OCI-M2 (cell line): ENCODE results near the gene VAV3.
"Not testable (repeated sequence)": the region's sequence is repeated elsewhere in the genome, so short reads cannot be mapped to it uniquely, and the experiment has no call there.

Source experiments
- DNase-seq: peaks from one replicate; lab custom pipeline; 2025; ENCODE audit not compliant: unreplicated experiment; lab: John Stamatoyannopoulos, UW

The VAV3 gene

DNA sequence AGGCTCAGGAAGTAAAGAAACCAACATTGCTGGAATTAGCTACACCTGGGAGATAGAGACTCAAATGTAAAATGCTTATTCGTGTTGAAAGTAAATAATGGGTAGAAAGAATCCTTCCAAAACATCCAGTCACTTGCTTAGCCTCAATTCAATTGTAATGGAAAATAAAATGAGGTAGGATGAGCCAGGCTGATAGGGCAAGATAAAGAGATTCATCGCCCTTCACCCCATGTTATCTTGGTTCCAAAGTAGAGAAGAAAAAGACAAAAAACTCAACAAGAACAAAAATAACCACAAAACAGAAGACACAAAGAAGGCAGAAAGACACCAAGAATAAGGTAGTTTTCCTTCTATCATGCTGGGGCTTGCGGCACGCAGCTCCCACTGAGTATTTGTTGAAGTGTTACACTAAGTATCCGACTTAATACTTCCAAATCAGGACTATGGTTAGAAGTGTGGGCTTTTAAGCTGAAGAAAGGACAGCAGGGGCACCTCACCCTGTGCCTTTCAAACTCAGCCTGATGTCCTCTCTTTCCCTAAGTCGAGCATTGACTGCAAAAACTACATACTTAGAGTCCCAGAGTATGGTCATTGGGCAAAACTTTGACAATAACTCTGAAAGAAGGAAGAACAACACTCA, 202.1 kb downstream of the VAV3 start:
- DNase-seq: no peak

DNA sequence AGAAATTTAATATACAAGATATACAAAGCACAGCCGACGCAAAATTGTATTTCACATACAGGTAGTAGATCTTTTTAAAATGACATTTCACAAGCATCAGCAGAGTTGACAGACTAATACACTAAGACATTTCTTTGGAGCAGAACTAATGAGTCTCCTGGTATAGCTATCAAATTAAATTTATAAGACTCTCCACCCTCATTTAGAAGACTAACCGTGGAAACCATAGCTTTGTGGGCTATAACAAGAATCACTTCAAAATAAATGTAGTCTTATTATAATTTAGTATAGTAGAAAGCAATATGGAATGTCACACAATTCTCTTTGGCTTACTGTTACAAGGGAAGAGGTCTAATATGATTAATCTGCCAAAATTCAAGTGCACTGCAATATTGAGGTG, 204.9 kb downstream of the VAV3 start:
- no peak for DNase-seq

DNA sequence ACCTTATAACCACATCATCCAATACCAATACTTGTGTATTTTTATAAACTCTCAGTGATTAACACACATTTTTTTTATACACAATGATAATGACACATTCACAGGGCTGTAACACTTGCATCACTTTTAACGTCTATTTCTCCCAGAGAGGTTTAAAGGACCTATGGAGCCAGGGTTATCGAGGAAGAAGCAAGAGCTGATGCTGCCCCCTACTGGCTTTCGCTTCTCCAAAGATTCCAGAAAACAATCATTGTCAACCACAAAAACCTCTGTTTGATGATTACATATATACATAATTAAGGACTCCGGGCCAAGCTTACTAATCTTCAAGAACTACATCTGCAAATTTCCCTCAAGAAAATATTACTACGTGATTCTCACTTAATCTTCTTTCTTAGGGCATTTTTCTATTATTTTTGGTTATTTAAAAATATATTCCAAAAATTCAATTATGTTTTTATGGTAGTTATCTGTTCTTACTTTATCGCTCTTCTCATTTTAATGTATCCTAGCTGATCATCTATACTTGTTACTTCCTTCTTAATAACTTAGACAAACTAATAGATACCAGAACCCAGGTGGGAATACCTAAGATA, 214.5 kb downstream of the VAV3 start:
- peak; percentile 50 for DNase-seq

DNA sequence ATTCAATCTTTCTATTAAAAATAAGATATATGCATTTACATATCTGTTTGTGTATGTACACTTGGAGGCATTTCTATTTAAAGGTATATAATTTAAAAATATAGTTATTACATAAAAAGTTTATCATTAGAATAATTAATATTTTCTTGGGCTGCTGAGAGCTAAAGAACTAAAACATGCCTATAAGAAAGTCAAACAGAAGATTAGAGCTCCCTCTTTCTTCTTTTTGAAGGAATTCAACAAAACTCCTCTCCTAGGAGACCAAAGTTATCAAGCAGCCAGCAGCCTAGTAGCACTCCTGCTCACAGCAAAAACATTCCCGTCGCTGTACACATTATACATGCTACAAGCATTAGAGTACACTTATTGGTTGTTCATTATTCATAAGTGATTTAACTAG, 216.4 kb downstream of the VAV3 start:
- no peak for DNase-seq

DNA sequence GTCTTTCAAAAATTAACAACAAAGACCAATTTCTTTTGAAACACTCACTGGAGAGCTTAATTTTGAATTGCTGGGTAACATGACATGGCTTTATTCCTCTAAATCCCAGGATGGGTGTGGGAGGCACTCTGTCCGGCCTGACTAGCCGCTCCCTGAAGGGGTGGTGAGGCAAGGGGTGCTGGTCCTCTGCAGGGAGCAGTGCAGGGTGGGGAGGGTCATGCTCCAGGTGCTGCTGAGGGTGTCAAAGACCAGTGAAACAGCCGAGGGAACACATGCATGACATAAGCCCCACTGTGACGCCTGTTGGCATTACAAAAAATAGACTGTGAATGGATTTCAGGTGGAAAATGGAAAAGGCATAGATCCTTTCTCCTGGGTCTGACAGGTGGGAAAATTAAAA, 223.7 kb downstream of the VAV3 start:
- DNase-seq: no peak

DNA sequence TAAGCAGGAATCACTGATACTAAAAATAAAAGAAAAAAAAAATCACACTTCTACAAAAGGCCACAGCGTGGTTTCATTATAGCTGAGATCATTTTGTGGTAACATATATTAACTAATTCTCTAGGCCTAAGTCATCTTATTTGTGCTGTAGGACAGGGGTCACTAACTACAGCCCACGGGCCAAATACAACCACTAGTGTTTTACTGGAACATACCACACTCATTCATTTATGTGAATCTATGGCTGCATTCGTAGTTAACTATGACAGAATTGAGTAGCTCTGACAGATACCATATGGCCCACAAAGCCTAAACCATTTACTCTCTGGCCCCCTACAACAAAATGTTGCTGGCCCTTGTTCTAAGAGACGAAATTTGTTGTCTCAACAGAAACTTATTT, 224.4 kb downstream of the VAV3 start:
- no peak for DNase-seq

DNA sequence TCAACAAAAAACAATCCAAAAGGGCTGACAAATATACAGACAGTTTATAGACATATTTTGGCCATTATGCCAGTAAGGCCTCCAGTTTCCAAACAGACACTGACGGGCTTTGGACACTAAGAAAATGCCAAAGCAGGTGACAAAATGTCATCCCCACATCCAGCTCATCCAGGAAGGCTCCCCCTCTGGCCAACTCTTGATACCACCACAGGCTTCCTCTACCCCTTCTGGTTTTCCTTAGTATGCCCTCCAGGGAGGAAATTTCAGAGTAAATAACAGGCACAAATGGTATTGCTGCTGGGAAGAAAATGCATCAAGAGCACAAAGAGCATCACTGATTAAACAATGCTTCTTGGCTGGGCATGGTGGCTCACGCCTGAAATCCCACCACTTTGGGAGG, 225.3 kb downstream of the VAV3 start:
- no peak for DNase-seq

DNA sequence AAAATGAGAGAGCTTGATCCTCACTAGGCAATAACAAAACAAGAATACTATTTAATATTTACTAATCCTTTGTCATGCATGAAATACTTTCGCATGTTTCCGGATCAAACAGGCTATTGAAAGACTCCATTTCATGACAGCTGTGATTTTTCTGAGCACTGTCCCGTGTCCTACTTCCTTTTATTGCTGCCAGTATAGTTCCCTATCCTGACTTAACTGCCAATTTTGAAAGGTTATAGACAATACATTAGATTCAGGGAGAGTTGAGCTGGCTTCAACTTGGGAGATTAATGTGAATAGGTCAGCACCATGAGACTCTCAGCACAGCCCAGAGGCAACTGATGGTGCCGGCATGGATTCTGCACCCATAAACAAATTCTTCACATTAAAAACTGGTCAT, 225.8 kb downstream of the VAV3 start:
- DNase-seq: no peak

DNA sequence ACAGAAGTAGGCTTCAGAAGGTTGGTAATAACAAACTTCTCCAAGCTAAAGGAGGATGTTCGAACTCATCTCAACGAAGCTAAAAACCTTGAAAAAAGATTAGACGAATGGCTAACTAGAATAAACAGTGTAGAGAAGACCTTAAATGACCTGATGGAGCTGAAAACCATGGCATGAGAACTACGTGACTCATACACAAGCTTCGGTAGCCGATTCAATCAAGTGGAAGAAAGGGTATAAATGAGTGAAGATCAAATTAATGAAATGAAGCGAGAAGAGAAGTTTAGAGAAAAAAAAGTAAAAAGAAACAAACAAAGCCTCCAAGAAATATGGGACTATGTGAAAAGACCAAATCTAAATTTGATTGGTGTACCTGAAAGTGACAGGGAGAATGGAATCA, 231.6 kb downstream of the VAV3 start:
- DNase-seq: not testable (repeated sequence)

DNA sequence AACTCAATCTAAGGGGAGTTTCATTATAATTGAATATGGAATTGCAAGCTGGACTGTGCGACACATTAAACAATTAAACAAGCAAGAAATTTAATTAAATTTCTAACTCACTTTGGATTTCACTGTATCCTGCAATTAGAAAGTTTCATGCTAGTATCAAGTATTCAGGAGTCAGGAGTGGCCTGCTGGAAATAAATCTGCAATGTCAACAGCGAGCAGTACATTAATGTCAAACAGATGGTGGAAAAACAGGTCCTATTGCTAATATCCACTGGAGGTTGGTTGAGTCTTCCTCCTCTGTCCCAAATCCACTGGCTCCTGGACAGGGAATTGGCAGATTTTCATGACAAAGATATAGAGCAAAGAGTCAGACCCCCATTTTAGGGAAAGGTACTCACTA, 237.1 kb downstream of the VAV3 start:
- DNase-seq: no peak

DNA sequence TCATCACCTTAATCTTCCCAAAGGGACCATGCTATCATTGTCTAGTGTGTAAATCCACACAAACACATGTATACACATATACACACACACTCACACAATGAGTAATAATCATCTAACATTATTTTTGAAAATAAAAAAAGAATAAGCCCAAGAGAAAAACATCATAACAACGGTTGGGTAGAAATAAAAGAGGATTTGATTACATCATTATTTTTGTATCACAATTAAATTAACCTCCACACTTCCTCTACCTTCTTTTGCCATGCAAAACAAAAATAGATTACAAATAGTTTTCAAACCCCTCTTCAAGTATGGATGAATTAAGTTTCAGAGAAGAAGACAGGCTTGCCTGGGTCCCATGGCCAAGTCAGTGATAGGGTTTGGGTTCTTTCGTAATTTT, 238.1 kb downstream of the VAV3 start:
- DNase-seq: no peak

DNA sequence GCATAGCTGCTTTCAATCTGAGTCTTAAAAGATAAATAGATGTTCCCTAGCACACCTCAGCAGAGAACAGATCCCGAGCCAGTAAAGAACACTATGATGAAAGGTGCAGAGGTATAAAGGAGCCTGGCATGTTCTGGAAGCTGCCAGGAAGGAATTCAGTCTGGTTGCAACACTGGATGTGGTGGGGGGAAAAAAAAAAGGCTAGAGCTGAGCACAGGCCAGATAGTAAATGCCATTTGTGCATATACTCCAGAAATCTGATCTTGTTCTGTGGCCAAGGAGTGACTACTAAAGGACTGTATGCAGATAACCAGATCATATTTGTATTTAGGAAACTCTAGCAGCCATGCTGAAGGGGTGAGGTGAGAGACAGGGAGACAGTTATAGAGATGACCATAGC, 240.3 kb downstream of the VAV3 start:
- DNase-seq: no peak

DNA sequence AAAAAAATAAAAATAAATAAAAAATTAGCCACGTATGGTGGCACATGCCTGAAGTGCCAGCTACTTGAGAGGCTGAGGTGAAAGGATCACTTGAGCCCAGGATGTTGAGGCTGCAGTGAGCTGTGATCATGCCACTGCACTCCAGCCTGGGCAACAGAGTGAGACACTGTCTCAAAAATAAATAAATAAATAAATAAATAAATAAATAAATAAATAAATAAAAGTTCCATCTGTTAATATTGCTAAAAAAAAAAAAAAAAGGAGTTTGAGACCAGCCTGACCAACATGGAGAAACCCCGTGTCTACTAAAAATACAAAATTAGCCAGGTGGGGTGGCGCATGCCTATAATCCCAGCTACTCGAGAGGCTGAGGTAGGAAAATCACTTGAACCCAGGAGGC, 244.8 kb downstream of the VAV3 start:
- not testable (repeated sequence) for DNase-seq

DNA sequence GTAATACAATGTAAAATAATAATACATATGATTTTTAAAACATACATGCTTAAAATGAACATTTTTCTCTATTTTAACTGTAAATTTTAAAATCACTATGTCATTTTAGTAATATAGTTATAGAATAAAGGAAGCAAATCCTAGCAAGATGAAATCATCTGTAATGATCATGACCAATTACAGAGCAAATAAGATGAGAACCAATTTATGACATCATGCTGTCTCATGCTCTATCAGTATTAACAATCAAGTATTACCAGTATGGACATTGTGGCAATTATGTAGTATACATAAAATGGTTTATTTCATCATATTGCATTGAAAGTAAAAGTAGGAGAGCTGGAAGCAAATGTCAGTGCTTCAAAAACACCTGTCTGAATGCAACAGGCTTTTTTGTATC, 255.0 kb downstream of the VAV3 start:
- DNase-seq: no peak

DNA sequence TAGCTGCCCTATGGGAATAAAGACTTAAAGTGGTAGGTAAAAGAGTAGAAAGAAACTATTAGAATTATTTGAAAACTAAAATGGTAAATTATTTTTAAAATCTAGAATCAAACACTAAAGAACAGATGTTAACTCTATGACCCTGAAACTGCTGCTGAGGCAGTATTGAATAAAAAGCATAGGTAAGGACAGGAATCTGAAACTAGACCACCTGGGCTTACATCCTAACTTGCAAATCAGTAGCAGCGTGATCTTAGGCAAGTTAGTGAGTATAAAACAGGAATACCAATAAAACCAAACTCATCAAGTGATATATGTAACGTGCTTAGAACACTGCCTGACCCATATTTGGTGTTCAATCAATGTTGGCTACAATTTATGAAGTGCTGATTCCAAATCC, 257.9 kb downstream of the VAV3 start:
- no peak for DNase-seq

DNA sequence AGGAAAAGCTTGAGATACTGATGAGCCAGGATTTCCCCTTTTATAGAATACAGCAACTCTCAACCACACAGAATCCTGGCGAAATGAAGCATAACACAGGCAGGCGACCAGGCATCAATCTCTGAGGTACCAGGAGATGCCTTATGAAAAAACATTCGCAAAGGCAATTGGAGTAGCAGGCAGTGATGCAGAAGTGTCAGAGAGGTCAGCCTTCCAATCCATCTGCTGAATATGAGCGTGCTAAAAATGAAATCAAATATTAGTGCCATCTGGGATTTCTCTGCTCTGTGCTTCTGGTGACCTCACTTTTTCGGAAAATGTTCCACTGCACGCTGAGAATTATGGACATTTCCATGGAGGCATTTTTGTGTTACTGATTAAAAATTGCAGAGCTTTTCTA, 258.8 kb downstream of the VAV3 start:
- no peak for DNase-seq

DNA sequence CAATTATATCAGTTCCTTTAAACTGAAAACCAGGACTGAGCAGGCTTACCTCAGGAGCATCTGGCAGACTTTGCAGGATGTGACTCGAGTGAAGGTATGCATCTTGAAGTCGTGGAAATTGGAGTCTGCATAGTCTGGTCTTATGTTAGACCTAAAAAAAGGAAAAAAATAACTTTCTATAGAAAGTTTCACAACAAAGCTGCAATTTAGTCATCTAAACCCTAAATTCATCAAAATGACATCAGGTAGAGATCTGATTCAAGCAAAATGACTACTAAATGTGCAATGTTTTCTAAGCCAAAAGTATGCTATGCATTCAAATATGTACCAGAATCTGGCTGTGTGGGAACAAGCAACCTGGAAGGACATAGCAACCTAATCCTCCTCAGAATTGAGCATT, 260.1 kb downstream of the VAV3 start:
- no peak for DNase-seq

DNA sequence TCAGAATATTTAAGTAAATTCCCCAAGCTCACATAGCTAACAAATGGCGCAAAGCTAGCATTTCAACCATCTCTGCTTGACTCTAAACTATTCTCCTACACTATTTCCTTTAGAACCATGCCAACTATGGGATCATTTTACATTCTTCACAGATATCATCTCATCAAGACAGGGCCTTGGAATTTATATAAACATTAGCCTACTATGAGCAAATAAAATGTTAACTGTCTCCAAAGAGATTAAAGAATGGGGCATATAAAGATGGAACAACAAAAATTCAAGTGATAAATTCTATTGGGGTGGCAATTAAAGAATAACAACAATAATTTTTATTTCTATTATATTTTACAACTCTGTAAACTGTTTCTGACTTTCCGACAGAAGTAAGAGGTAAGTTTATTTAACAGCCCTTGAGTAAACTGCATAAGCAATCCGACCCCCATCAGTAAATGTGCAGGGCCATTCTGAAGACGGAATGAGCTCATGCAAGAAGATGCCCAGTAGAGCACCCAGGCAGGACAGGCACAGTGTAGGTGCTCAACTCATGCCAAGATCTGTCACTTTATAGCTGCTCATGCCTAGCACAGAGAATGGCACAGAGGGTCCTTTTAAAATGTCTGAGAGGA, 261.9 kb downstream of the VAV3 start:
- DNase-seq: no peak

DNA sequence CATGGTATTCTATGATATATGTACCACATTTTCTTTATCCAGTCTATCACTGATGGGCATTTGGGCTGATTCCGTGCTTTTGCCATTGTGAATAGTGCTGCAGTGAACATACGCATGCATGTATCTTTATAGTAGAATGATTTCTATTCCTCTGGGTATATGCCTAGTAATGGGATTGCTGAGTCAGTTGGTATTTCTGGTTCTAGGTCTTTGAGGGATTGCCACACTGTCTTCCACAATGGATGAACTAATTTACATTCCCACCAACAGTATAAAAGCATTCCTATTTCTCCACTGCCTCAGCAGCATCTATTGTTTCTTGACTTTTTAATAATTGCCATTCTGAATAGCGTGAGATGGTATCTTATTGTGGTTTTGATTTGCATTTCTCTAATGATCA, 264.3 kb downstream of the VAV3 start:
- DNase-seq: not testable (repeated sequence)

DNA sequence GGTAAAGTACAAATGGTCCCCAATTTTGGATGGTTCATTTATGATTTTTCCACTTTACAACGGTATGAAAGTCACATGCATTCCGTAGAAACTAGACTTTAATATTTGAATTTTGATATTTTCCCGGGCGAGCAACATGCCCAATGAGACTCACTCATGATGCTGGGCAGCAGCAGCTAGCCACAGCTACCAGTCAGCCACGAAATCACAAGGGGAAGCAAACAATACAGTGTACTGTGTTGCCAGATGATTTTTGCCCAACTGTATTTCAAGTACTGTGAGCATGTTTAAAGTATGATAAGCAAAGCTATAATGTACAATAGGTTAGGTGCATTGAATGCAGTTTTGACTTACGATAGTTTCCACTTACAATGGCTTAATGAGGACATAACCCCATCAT, 266.8 kb downstream of the VAV3 start:
- no peak for DNase-seq

DNA sequence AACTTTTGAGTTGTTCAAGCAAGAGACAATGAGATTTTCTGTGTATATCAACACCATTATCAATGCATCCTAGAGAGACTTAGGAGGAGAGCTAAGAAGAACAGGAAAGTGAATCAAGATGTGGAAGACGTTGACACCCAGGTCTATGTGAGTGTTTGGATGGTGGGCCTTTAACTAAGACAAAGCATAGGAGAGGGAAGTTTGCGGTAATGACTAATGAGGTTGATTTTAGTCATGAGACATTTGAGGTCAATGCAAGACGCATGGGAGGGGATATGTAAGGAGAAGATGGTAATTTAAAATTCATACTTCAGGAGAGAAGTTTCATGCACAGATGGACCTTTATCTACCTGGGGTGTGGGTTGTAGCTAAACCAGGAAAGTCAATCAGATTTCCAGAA, 269.6 kb downstream of the VAV3 start:
- DNase-seq: no peak

DNA sequence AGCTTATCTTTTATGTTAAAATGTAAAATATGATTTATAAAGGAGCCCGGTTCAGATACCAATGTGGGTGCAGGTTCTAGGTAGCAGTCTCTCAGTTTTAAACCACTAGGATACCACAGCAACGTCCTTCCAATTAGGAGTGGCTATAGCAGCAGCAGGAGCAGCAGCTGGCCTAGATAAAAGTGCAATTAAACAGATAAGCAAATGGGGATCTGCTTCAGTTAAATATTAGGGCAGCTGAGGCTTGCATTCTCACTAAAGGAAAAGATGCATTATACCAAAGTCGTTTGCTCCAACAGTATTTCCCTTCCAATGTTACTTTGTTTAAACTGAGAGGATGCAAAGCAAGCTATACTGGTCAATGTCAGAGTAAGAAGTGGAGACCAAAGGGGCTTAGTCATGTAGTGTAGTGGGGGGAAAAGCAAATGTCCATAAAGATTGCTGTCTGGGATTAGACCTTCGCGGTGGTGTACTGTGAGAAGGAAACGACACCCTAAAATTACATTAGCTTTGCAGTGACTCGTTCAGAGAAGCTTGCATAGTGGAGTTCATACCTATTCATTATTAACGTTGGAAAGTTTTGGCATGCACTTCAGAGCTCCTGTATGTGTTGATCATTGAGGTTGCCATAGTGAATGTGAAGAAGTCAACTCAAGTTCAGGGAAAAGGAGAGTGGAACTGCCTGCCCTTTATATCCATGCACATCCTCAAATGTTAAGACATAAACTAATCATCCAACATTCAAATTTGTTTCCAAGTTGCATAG, 272.2 kb downstream of the VAV3 start:
- DNase-seq: no peak
